DND-41 (cell line): ENCODE data around the gene NACC2.

Experiments used
- CTCF ChIP-seq: IDR thresholded peaks from 2 replicates; pipeline ENCODE4 v1.5.1; 2012; ENCODE audit warnings: borderline replicate concordance, low read length, moderate library complexity, mild to moderate bottlenecking; ENCODE audit not compliant: poor library complexity, severe bottlenecking; ENCODE audit errors: extremely low read depth
- EZH2 ChIP-seq: IDR thresholded peaks from 3 replicates; pipeline ENCODE4 v1.6.1; 2012; ENCODE audit warnings: borderline replicate concordance, low read depth, mild to moderate bottlenecking, moderate library complexity, low read length, inconsistent platforms; ENCODE audit not compliant: severe bottlenecking

- TF ChIP-seq CTCF, result no peak
- TF ChIP-seq EZH2, result no peak
Observed at GRCh38 chr9:136018257-136019031, 76.6 kb downstream of the NACC2 start.
